K562 (cell line): ENCODE results near the gene CABP4. TPM values are rescaled to one million over a fixed set of nuclear protein-coding genes. Genes with fewer than 3 reads are reported as not detected.

Experiments used
- ATAC-seq: fragments of 200-7000 bp; cut with Tn5 transposase; 3 replicates; pipeline ENCODE4 v1.9.1; 2020; ENCODE audit warnings: moderate library complexity
- BruUV-seq: library from RNA; stranded (reverse); fragments of 400-500 nt; replicated peaks from 2 replicates; lab custom pipeline; 2021; lab: Mats Ljungman, UMichigan
- CTCF ChIA-PET: fragments of 300-600 bp; formaldehyde crosslinking; extraction: SDS; loops from one replicate; lab custom pipeline; 2021; ENCODE audit warnings: low intra/inter-chr PET ratio; lab: Yijun Ruan, JAX
- POLR2A ChIA-PET: fragments of 300-600, 350-650 bp; sonication (Branson Sonifier 250); formaldehyde crosslinking; extraction: SDS; loops from one replicate; lab custom pipeline; 2021; ENCODE audit warnings: antibody characterized with exemption, inconsistent platforms; lab: Yijun Ruan, JAX
- DNase-seq, 4 experiments: peaks; one replicate each; pipeline versions ENCODE4 v3.0.0 to v3.0.0-alpha.2; 2011 to 2018; ENCODE audit warnings: low spot score in 3 of 4, mixed read lengths in 3 of 4; ENCODE audit errors: extremely low read depth in 1 of 4
- FAIRE-seq: peaks from 2 replicates; lab custom pipeline; 2011; peaks lifted over from hg19 to GRCh38; lab: Jason Lieb, UNC
- H2AFZ ChIP-seq: 2 replicates; pipeline ENCODE4 v1.6.0; 2011; ENCODE audit warnings: low read depth, low read length, control low read depth, inconsistent platforms
- H3K27ac ChIP-seq: fragments of 200-600 bp; 3 replicates; pipeline ENCODE4 v1.8.0; 2011; ENCODE audit warnings: low read depth, mild to moderate bottlenecking, control low read depth, inconsistent platforms, low read length, moderate library complexity, mixed read lengths; ENCODE audit errors: extremely low read depth
- H3K27me3 ChIP-seq, 2 experiments: fragments of 300-600 bp in 1 of 2; 2 replicates in 1 of 2; 3 replicates in 1 of 2; pipeline versions ENCODE4 v1.6.0 to v1.8.0; 2011; ENCODE audit warnings: inconsistent platforms in 2 of 2, low read length in 2 of 2, mild to moderate bottlenecking in 1 of 2, mixed read lengths in 1 of 2, moderate library complexity in 1 of 2; ENCODE audit not compliant: control insufficient read depth in 2 of 2, insufficient read depth in 2 of 2
- H3K36me3 ChIP-seq: fragments of 300-600 bp; 3 replicates; pipeline ENCODE4 v1.8.0; 2011; ENCODE audit warnings: mild to moderate bottlenecking, low read length, inconsistent platforms; ENCODE audit not compliant: control insufficient read depth, insufficient read depth
- H3K4me1 ChIP-seq, 2 experiments: fragments of 200-600 bp in 1 of 2; replicated peaks in 1 of 2; 2 replicates in 1 of 2; 3 replicates in 1 of 2; pipeline versions ENCODE4 v1.5.1 to v1.8.0; 2011; ENCODE audit warnings: inconsistent platforms in 2 of 2, low read length in 2 of 2, mild to moderate bottlenecking in 1 of 2, mixed read lengths in 1 of 2, moderate library complexity in 1 of 2; ENCODE audit not compliant: control insufficient read depth in 2 of 2, insufficient read depth in 2 of 2
- H3K4me2 ChIP-seq: 2 replicates; pipeline ENCODE4 v1.6.1; 2011; ENCODE audit warnings: low read length, control low read depth, inconsistent platforms, mixed read lengths; ENCODE audit not compliant: insufficient read depth
- H3K4me3 ChIP-seq: fragments of 200-600 bp; sonication (generic), shearing (Covaris generic); 2 replicates; pipeline ENCODE4 v1.5.1; 2016; ENCODE audit warnings: control low read depth, inconsistent platforms
- H3K79me2 ChIP-seq: fragments of 200-600 bp; 3 replicates; pipeline ENCODE4 v1.8.0; 2011; ENCODE audit warnings: low read length, inconsistent platforms; ENCODE audit not compliant: control insufficient read depth, insufficient read depth
- H3K9ac ChIP-seq, 2 experiments: 2 replicates each; pipeline versions ENCODE4 v1.6.0 to v1.6.1; 2011; ENCODE audit warnings: low read depth in 2 of 2, low read length in 2 of 2, control low read depth in 1 of 2, inconsistent platforms in 1 of 2, mild to moderate bottlenecking in 1 of 2, mixed read lengths in 1 of 2; ENCODE audit not compliant: insufficient read depth in 1 of 2
- H3K9me1 ChIP-seq: one replicate; pipeline ENCODE4 v1.6.0; 2011; ENCODE audit warnings: inconsistent platforms, mild to moderate bottlenecking, low read length, moderate library complexity; ENCODE audit not compliant: control insufficient read depth, insufficient read depth
- H3K9me3 ChIP-seq: replicated peaks from 2 replicates; pipeline ENCODE4 v1.5.1; 2011; ENCODE audit warnings: low read depth, low read length, inconsistent platforms; ENCODE audit not compliant: control insufficient read depth, insufficient read depth
- H4K20me1 ChIP-seq: replicated peaks from 2 replicates; pipeline ENCODE4 v1.6.1; 2011; ENCODE audit warnings: low read length, inconsistent platforms, mixed read lengths; ENCODE audit not compliant: control insufficient read depth, insufficient read depth
- CTBP1 ChIP-seq: fragments of 450-650 bp; IDR thresholded peaks from 2 replicates; pipeline ENCODE4 v1.6.1; 2016; ENCODE audit warnings: borderline replicate concordance
- ESRRB ChIP-seq: fragments of 250-450 bp; sonication (Bioruptor Pico); IDR thresholded peaks from 2 replicates; pipeline ENCODE4 v1.5.0; 2020; ENCODE audit warnings: mild to moderate bottlenecking, moderate library complexity, borderline replicate concordance
- GABPB2 ChIP-seq: fragments of 250-450 bp; sonication (Bioruptor Pico); conservative IDR thresholded peaks from 2 replicates; pipeline ENCODE4 v1.5.1; 2021; ENCODE audit warnings: mild to moderate bottlenecking
- GTF2F1 ChIP-seq: IDR thresholded peaks from 2 replicates; pipeline ENCODE4 v1.6.1; 2011; ENCODE audit warnings: low read depth, low read length, improper control_type of control experiment
- IRF1 ChIP-seq: sonication (generic); formaldehyde crosslinking; IDR thresholded peaks from 2 replicates; pipeline ENCODE4 v1.8.0; 2022; ENCODE audit warnings: missing genetic modification reagents, mild to moderate bottlenecking, borderline replicate concordance
- JUND ChIP-seq, 2 experiments: IDR thresholded peaks; 2 replicates in 1 of 2; 3 replicates in 1 of 2; pipeline ENCODE4 v1.6.1; 2011; ENCODE audit warnings: borderline replicate concordance in 2 of 2, low read depth in 2 of 2, low read length in 2 of 2, improper control_type of control experiment in 1 of 2, missing biosample characterization in 1 of 2, missing genetic modification characterization in 1 of 2, missing genetic modification reagents in 1 of 2
- POLR2AphosphoS5 ChIP-seq: IDR thresholded peaks from 2 replicates; pipeline ENCODE4 v1.6.1; 2011; ENCODE audit warnings: mild to moderate bottlenecking, low read depth, low read length, moderate library complexity; ENCODE audit not compliant: control insufficient read depth, insufficient read depth
- SMARCB1 ChIP-seq: IDR thresholded peaks from 2 replicates; pipeline ENCODE4 v1.6.1; 2011; ENCODE audit warnings: improper control_type of control experiment, low read depth; ENCODE audit not compliant: insufficient read length
- SRSF1 ChIP-seq: fragments of 200-400 bp; formaldehyde crosslinking; IDR thresholded peaks from 2 replicates; pipeline ENCODE4 v1.6.1; 2017; ENCODE audit warnings: mild to moderate bottlenecking, low read depth, low read length, moderate library complexity
- TAF9B ChIP-seq: fragments of 450-650 bp; IDR thresholded peaks from 2 replicates; pipeline ENCODE4 v1.6.1; 2018; ENCODE audit warnings: mild to moderate bottlenecking; ENCODE audit not compliant: partially characterized antibody
- TRIM28 ChIP-seq: fragments of 450-650 bp; IDR thresholded peaks from 2 replicates; pipeline ENCODE4 v1.6.1; 2017
- ZNF384 ChIP-seq: IDR thresholded peaks from 2 replicates; pipeline ENCODE4 v1.6.1; 2012; ENCODE audit warnings: low read depth, low read length, improper control_type of control experiment
- ZNF511 ChIP-seq: sonication (generic); formaldehyde crosslinking; IDR thresholded peaks from 2 replicates; pipeline ENCODE4 v1.8.0; 2022; ENCODE audit warnings: mild to moderate bottlenecking, missing genetic modification reagents
- ZNF584 ChIP-seq: fragments of 200-800 bp; sonication (Bioruptor generic); IDR thresholded peaks from 2 replicates; pipeline ENCODE4 v1.6.1; 2016; ENCODE audit warnings: low read depth, mild to moderate bottlenecking, missing genetic modification characterization, missing compliant biosample characterization
- WGBS: fragments of 100-300 bp; shearing (Covaris generic); methylation state at CpG from one replicate; pipeline ENCODE4 v1.1.6; 2016; ENCODE audit warnings: low coverage, mixed read lengths; ENCODE audit not compliant: insufficient coverage; ENCODE audit errors: missing lambda C conversion rate; 5-methylcytosine and 5-hydroxymethylcytosine counted together
- in situ Hi-C: fragments of 300-500 bp; cut with MboI; formaldehyde crosslinking; loops from 4 replicates; pipeline ENCODE4 v1.15.0; 2018; ENCODE audit warnings: inconsistent platforms, mixed read lengths
- intact Hi-C: fragments of 100-400 bp; cut with micrococcal nuclease; formaldehyde crosslinking; loops from 2 replicates; pipeline ENCODE4 v1.14.2; 2022
- polyA plus RNA-seq, 8 experiments: library from polyadenylated mRNA; depleted of rRNA in 4 of 8; stranded (reverse) in 5 of 8; unstranded in 3 of 8; fragments of >200 nt; fragmentation: Nextera tagmentation in 2 of 8; fragmentation: Illumina TruSeq in 1 of 8; extraction: Ambion mirVana in 2 of 8; extraction: Trizol in 1 of 8; gene quantifications; 2 replicates each; pipeline versions ENCODE4 v1.2.1 to v1.2.3, GENCODE V29; 2011 to 2014; ENCODE audit warnings: inconsistent platforms in 1 of 8, missing spikeins in 1 of 8
- total RNA-seq, 7 experiments: library from RNA; depleted of rRNA in 6 of 7; stranded (reverse); fragments of >200 nt in 6 of 7; fragmentation: Illumina TruSeq in 2 of 7; extraction: Trizol in 2 of 7; gene quantifications; 2 replicates each; pipeline versions ENCODE4 v1.2.1 to v1.2.3, GENCODE V29; 2011 to 2021; ENCODE audit warnings: low replicate concordance in 1 of 7

Gene CABP4
- total and polyA plus RNA-seq, 9 of the 15 experiments (the other 6 are each of a cell fraction or from before 2014, with no cell fraction given) = 0.11 TPM; not detected in 8

- WGBS = 47% methylated on average over 22 of the region's 25 CpGs
- no TSS peak for BruUV-seq
- in situ Hi-C loops (no loop called here), intact Hi-C loops (no loop called here)
- ATAC-seq (peak; percentile 39; the same call in 2 of the 3 replicates), DNase-seq (peak in 1 of 4 experiments; percentile 22), FAIRE-seq (no peak)
- Histone ChIP-seq H3K27ac (no peak overlapping the region), H3K4me1 (peaks cover 0 to 47% of the 10 kb centered on the region in 2 experiments; a peak in 2 of 5 replicates), H3K79me2 (no peaks in the 10 kb centered on the region), H3K9ac (peak overlapping the region in 1 of 2 experiments; percentile 81; a peak in 2 of 4 replicates), H3K4me2 (no peak overlapping the region), H3K36me3 (no peaks in the 10 kb centered on the region), H3K9me1 (no peaks in the 10 kb centered on the region), H3K4me3 (no peak overlapping the region), H3K27me3 (no peaks in the 10 kb centered on the region), H2AFZ (0 out of 2 replicates have a peak overlapping the region, but pooled peaks have one; percentile 37), H3K9me3 (no peaks in the 10 kb centered on the region), H4K20me1 (no peaks in the 10 kb centered on the region)
- POLR2A ChIA-PET = interaction anchor here (0.6 to 1.2 kb wide), 3 partner anchors 11 to 759 kb away, joined by 3 to 4 read pairs (median 3); no protein-coding TSS in a partner anchor
- TF ChIP-seq GABPB2 (CRISPR knock-in tag) (no peak), CTBP1 (peak; percentile 16; the same call in 1 of the 2 replicates)
- CTCF ChIA-PET = no interaction called here
These were observed 1.0 kb downstream of the CABP4 start for GRCh38 chr11:67456068-67456705.

- peaks cover 0 to 35% of the 10 kb centered on the region in 2 experiments; a peak in 2 of 5 replicates for H3K4me1 ChIP-seq
- H3K9me1 ChIP-seq = no peaks in the 10 kb centered on the region
- no peak overlapping the region for H3K27ac ChIP-seq
- FAIRE-seq (no peak), ATAC-seq (no peak), DNase-seq (no peak)
- 0 out of 4 replicates have a peak overlapping the region, but pooled peaks of 1 of the 2 experiments have one; percentile 33 for H3K9ac ChIP-seq
- H3K36me3 ChIP-seq = no peaks in the 10 kb centered on the region
- in situ Hi-C loops (no loop called here), intact Hi-C loops (no loop called here)
- H3K79me2 ChIP-seq = no peaks in the 10 kb centered on the region
- H2AFZ ChIP-seq = no peak overlapping the region
- no TSS peak for BruUV-seq
- 52% methylated on average over 9 of the region's 12 CpGs for WGBS
- CTCF ChIA-PET = no interaction called here
- POLR2A ChIA-PET = interaction anchor here (1.4 kb wide), 1 partner anchor 10 kb away, joined by 7 read pairs; no protein-coding TSS in a partner anchor
- H3K27me3 ChIP-seq = no peaks in the 10 kb centered on the region
- H4K20me1 ChIP-seq = no peaks in the 10 kb centered on the region
- H3K9me3 ChIP-seq = no peaks in the 10 kb centered on the region
- no peak overlapping the region for H3K4me3 ChIP-seq
- H3K4me2 ChIP-seq = no peak overlapping the region
- TF ChIP-seq TRIM28 (no peak), SRSF1 (no peak), POLR2AphosphoS5 (no peak), ZNF511 (CRISPR knock-in tag) (no peak), IRF1 (no peak), JUND (IDR thresholded peaks at IDR 0.05; ENCODE audit: borderline replicate concordance, low read depth, low read length) (no peak), JUND (tag; IDR thresholded peaks at IDR 0.05; ENCODE audit: borderline replicate concordance, low read depth, low read length) (no peak), SMARCB1 (no peak), TAF9B (no peak), GTF2F1 (no peak), ZNF584 (CRISPR knock-in tag) (no peak), ESRRB (CRISPR knock-in tag) (no peak), ZNF384 (no peak)
These were observed 2.3 kb downstream of the CABP4 start for GRCh38 chr11:67457453-67457852.
